ENCODE results near the gene MOCS1.

DNA sequence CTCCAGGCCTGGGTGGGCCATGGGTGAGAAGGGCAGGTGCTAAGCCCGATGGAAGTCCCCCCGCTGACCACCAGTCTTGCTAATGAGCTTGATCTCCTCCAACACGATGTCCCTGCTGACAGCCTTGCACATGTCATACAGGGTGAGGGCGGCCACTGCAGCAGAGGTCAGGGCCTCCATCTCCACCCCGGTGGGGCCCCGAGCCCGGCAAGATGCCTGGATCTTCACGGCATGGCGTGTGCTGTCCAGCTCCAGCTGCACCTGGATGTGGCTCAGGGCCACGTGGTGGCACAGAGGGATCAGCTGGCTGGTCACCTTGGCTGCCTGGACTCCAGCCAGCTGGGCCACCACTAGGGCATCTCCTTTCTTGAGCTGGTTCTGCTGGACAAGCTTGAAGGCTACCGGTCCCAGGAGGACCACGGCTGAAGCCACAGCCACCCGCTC, 27.9 kb downstream of the MOCS1 start:
- TF ChIP-seq, protein P1, sequence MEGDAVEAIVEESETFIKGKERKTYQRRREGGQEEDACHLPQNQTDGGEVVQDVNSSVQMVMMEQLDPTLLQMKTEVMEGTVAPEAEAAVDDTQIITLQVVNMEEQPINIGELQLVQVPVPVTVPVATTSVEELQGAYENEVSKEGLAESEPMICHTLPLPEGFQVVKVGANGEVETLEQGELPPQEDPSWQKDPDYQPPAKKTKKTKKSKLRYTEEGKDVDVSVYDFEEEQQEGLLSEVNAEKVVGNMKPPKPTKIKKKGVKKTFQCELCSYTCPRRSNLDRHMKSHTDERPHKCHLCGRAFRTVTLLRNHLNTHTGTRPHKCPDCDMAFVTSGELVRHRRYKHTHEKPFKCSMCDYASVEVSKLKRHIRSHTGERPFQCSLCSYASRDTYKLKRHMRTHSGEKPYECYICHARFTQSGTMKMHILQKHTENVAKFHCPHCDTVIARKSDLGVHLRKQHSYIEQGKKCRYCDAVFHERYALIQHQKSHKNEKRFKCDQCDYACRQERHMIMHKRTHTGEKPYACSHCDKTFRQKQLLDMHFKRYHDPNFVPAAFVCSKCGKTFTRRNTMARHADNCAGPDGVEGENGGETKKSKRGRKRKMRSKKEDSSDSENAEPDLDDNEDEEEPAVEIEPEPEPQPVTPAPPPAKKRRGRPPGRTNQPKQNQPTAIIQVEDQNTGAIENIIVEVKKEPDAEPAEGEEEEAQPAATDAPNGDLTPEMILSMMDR (IDR thresholded peaks at IDR 0.05), result no peak
- TF ChIP-seq POLR2A (IDR thresholded peaks at IDR 0.05), result no peak
